Small intestine (tissue), 7 donors: ENCODE results near the gene DCDC2C. TPM values are rescaled to one million over a fixed set of nuclear protein-coding genes. Genes with fewer than 3 reads are reported as not detected.

Source experiments
- DNase-seq, 2 donors: peaks; one replicate each; pipeline versions ENCODE4 v3.0.0 to v3.0.0-alpha.2; 2013
- FAIRE-seq: peaks from 2 replicates; lab custom pipeline; 2012; peaks lifted over from hg19 to GRCh38; lab: Jason Lieb, UNC
- H3K27ac ChIP-seq, 3 donors: one replicate each; pipeline ENCODE4 v1.5.1; 2013; ENCODE audit warnings: low read length in 2 of 3, mild to moderate bottlenecking in 2 of 3, control low read depth in 1 of 3, inconsistent platforms in 1 of 3, low read depth in 1 of 3, moderate library complexity in 1 of 3
- H3K27me3 ChIP-seq, 3 donors: one replicate each; pipeline ENCODE4 v1.6.1; 2013; ENCODE audit warnings: low read length in 3 of 3, inconsistent platforms in 1 of 3; ENCODE audit not compliant: control insufficient read depth in 3 of 3, insufficient read depth in 3 of 3
- H3K36me3 ChIP-seq, 3 donors: one replicate each; pipeline ENCODE4 v1.6.1; 2013; ENCODE audit warnings: low read length in 3 of 3, inconsistent platforms in 1 of 3, low read depth in 1 of 3, mild to moderate bottlenecking in 1 of 3, moderate library complexity in 1 of 3; ENCODE audit not compliant: control insufficient read depth in 3 of 3, insufficient read depth in 2 of 3
- H3K4me1 ChIP-seq, 3 donors: one replicate each; pipeline ENCODE4 v1.6.1; 2013; ENCODE audit warnings: low read length in 2 of 3, inconsistent platforms in 1 of 3, low read depth in 1 of 3, mild to moderate bottlenecking in 1 of 3, moderate library complexity in 1 of 3; ENCODE audit not compliant: control insufficient read depth in 3 of 3, insufficient read depth in 2 of 3
- H3K4me3 ChIP-seq, 3 donors: one replicate each; pipeline ENCODE4 v1.5.1; 2013; ENCODE audit warnings: low read length in 3 of 3, control low read depth in 1 of 3, inconsistent platforms in 1 of 3, low read depth in 1 of 3, mild to moderate bottlenecking in 1 of 3, moderate library complexity in 1 of 3
- H3K9me3 ChIP-seq, 2 donors: one replicate each; pipeline ENCODE4 v1.6.1; 2013; ENCODE audit warnings: low read depth in 1 of 2, low read length in 1 of 2; ENCODE audit not compliant: control insufficient read depth in 2 of 2, insufficient read depth in 1 of 2
- WGBS, 3 donors: extraction: QIAGEN DNeasy Blood & Tissue Kit; methylation state at CpG; one replicate each; pipeline ENCODE4 v1.1.7; 2013; 5-methylcytosine and 5-hydroxymethylcytosine counted together
- polyA plus RNA-seq, 4 donors: library from polyadenylated mRNA; stranded (reverse) in 3 of 4; unstranded in 1 of 4; fragments of 200-250 nt in 3 of 4; fragments of 120-200 nt in 1 of 4; gene quantifications; one replicate each; pipeline versions ENCODE4 v1.2.1 to v1.2.3, GENCODE V29; 2013
- donor health status: healthy with polysubstance abuse.
- donor health status: control.
- donor health status: control.
- donor health status: Bipolar disorder and iron deficiency.
- donor health status: healthy.

DCDC2C gene
- polyA plus RNA-seq, 4 donors: not detected

DNA sequence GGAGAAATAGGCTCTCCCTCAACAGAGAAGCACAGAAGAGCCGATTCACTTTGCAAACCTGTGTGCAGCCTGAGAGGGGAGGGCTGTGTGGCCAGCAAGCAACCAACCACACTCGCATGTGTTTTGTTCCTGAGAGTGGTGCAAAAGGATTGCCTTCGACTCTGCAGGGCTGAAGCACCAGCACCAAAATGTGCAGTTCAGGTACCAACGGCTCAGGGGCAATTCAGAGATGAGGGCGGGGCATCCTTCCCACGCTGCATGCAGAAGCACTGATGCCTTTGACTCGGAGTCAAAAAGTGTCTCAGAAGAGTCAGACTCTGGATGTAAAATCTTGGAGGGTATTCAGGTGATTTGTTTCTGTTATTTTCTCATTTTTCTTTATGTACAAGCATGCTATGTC, 55.5 kb downstream of the DCDC2C start:
- no peak for FAIRE-seq

DNA sequence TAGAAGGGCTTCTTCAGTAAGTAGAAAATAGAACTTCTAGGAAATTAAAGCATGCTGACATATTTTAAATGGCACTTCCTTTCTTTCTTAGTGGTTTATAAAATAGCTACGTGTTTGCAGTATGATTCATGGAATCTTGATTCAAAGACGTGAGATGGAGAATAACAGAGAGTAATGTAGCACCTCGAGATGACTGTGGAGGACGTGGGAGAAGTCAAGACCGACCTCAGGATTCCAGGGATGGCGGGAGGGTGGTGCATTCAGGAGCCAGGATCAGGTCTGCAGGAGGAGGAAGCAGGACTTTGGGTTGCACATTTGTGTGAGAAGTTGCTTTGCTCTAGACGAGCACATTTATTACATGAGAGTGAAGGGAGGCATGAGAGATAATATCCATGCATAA, 56.0 kb downstream of the DCDC2C start:
- no peak for DNase-seq
- Histone ChIP-seq H3K27ac (no peak overlapping the region), H3K4me1 (no peaks in the 10 kb centered on the region), H3K9me3 (peaks cover 0 to 3% of the 10 kb centered on the region in 2 donors), H3K4me3 (no peak overlapping the region), H3K36me3 (no peaks in the 10 kb centered on the region), H3K27me3 (no peaks in the 10 kb centered on the region)
- FAIRE-seq: no peak
- WGBS, 3 donors: 62 to 70% (median 63%) methylated on average over 7 of the region's 7 CpGs

More for the DNA sequence above, 55.5 kb downstream of the DCDC2C start:
- Histone ChIP-seq H3K36me3 (no peaks in the 10 kb centered on the region), H3K4me3 (no peak overlapping the region), H3K4me1 (no peaks in the 10 kb centered on the region), H3K27me3 (no peaks in the 10 kb centered on the region), H3K9me3 (peaks cover 0 to 3% of the 10 kb centered on the region in 2 donors), H3K27ac (no peak overlapping the region)
- no peak for DNase-seq
- WGBS, 3 donors: 55 to 74% (median 67%) methylated on average over 7 of the region's 7 CpGs

DNA sequence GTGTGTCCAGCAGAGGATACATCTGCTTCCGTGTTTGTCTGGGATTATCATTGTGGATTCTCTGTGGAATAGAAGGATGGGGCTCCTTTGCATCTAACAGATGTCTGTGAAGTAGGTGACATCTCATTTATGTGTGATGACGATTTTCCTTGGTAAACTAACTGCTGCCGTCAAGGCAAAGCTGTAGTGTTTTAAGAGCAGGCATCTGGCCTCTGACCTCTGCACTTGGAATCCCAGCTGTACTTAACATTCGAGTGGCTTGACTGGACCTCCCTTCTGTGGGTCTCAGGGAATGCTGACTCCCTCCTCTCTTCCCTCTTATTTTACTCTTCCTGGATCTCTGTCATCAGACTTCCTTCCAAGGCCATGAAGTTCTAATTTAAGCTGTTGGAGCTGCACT, 56.4 kb downstream of the DCDC2C start:
- H3K27ac ChIP-seq: no peak overlapping the region
- no peaks in the 10 kb centered on the region for H3K27me3 ChIP-seq
- H3K4me1 ChIP-seq: no peaks in the 10 kb centered on the region
- H3K9me3 ChIP-seq: peaks cover 0 to 3% of the 10 kb centered on the region in 2 donors
- DNase-seq: no peak
- H3K36me3 ChIP-seq: no peaks in the 10 kb centered on the region
- no peak for FAIRE-seq
- 52 to 77% (median 57%) methylated on average over 4 of the region's 4 CpGs for WGBS, 3 donors
- no peak overlapping the region for H3K4me3 ChIP-seq

DNA sequence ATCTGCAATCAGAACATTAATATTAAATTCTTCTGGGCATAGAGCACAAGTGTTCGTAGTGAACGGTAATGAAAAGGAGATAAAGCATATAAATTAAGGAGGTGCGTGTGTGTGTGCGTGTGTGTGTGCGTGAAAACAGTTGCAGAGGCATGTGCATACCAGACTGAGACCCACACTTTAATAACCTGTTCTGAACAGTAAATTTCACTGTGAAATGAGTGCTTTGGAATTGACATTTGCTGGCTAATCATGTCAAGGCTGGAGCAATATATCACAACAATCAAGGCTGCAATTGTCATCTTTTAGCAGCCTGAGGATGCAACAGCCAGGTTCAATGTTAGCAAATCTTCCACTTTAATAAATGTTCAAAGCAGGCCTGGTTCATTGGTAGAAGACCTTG, 57.9 kb downstream of the DCDC2C start:
- no peak for FAIRE-seq
- Histone ChIP-seq H3K4me3 (no peak overlapping the region), H3K27ac (no peak overlapping the region), H3K4me1 (no peaks in the 10 kb centered on the region), H3K9me3 (peaks cover 0 to 3% of the 10 kb centered on the region in 2 donors), H3K36me3 (no peaks in the 10 kb centered on the region), H3K27me3 (no peaks in the 10 kb centered on the region)
- no peak for DNase-seq
- WGBS, 3 donors: 86 to 93% (median 88%) methylated on average over 5 of the region's 5 CpGs

DNA sequence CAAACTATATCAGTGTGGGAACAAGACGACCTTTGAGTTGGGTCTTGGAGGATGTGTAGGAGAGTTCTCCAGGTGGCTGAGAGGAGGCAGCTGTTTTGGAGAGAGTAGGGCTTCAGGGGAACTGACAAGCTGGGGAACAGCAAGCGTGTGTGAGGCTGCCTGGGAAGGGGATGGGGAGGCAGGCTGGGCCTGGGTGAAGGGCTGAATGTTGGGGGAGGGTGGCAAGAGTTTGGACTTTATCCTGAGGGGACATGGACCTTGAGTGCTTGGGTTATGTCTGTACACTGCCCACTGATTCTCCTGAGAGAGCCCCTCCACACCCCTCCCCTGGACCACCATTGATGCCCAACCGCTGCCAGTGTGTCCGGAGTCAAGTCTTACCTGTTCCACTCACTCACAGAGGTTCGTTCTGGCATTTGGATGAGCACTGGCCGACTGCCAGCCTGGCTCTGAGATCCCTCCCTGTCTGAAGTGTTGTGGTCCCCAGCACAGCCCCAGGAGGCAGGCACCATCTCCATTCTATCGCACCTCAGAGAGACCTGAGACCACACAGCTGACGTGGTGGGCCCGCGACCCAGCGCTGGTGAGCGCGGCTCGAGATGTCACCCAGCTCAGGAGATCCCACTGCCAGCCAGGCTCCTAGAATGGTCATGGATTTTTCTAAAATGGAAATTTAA, 59.5 kb downstream of the DCDC2C start:
- H3K9me3 ChIP-seq: peaks cover 0 to 3% of the 10 kb centered on the region in 2 donors
- no peaks in the 10 kb centered on the region for H3K4me1 ChIP-seq
- DNase-seq (no peak), FAIRE-seq (no peak)
- no peak overlapping the region for H3K4me3 ChIP-seq
- no peak overlapping the region for H3K27ac ChIP-seq
- H3K36me3 ChIP-seq: no peaks in the 10 kb centered on the region
- 83 to 90% (median 87%) methylated on average over 14 of the region's 14 CpGs for WGBS, 3 donors
- no peaks in the 10 kb centered on the region for H3K27me3 ChIP-seq

DNA sequence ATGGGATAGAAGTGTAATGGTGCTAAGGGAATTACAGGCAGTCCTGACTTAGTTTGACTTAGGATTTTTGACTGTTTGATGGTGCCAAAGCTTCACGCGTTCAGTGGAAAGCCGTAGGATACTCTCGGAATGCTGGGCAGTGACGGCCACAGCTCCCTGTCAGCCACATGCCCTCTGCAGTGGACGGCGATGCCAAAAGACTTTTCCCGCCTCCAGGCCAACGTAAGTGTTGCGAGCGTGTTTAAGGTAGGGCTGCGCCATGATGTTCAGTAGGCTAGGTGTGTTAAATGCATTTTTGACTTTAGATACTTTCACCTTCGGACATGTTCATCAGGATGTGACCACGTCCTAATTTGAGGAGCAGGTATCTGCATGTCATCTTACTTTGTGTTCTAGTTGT, 63.4 kb downstream of the DCDC2C start:
- no peak for FAIRE-seq

DNA sequence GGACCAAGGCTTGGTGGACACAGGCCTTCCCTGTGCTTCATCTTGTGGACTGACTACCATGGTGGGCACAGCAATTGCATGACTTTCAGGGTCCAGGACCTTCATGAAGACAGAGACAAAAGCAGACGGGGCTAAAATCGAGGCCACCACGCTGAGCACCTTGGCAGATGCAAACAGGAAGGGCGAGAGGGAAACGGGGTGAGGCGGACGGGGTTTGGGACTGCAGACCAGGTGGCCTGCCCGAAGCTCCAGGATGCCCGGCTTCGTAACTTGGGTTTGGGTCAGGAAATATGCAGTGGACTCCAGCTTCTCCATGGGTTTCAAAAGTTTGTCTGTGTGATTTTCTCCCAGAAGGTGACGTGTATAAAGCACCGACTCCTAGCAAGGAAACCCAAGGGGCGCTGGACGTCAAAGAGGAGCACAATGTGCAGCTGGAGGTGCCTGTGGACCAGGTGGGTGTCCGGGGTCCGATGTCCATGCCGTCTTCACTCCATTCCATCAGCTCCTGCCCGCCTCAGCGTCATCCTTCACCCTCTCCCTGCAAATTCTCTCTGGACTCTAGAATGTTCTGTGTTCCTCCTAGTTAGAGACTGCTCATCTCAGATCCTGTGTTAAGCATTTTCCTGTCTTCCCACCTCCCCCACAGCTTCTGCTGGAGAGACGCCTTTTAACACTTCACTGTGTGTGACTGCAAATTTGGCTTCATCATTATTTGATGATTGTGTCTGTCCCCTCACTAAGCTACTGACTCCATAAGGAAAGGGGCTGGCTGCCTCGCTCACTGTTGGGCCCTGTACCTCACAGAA, 65.8 kb downstream of the DCDC2C start:
- Histone ChIP-seq H3K36me3 (no peaks in the 10 kb centered on the region), H3K4me1 (no peaks in the 10 kb centered on the region), H3K27me3 (peaks cover 0 to 2% (median 0%) of the 10 kb centered on the region in 3 donors), H3K27ac (no peak overlapping the region), H3K4me3 (no peak overlapping the region), H3K9me3 (no peaks in the 10 kb centered on the region)
- DNase-seq (no peak), FAIRE-seq (no peak)
- 86 to 91% (median 88%) methylated on average over 20 to 21 of the region's 21 CpGs for WGBS, 3 donors

More for the DNA sequence above, 63.4 kb downstream of the DCDC2C start:
- H3K4me1 ChIP-seq: no peaks in the 10 kb centered on the region
- H3K36me3 ChIP-seq: no peaks in the 10 kb centered on the region
- H3K27me3 ChIP-seq: no peaks in the 10 kb centered on the region
- no peak for DNase-seq
- H3K9me3 ChIP-seq: peaks cover 0 to 3% of the 10 kb centered on the region in 2 donors
- H3K4me3 ChIP-seq: no peak overlapping the region
- no peak overlapping the region for H3K27ac ChIP-seq
- 87 to 93% (median 91%) methylated on average over 14 of the region's 14 CpGs for WGBS, 3 donors

DNA sequence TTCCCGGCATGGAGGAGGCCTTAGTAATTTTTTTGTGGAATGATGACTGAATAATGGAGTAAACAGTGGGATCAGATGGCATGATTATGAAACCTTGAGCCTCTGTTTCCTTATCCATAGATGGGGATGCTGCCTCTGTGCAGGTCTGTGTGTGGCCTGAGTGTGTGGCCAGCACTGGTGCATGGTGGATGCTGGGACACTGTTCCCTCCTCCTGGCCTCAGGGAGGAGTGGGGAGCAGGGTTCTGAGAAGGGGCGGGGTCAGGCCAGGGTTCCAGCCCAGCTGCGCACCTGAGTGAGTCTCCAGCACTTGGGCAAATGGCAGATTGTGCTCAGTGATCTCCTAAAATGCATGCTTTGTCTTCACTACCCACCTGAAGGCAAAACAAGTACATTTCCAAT, 66.4 kb downstream of the DCDC2C start:
- Histone ChIP-seq H3K36me3 (no peaks in the 10 kb centered on the region), H3K4me3 (no peak overlapping the region), H3K27me3 (peaks cover 0 to 2% (median 0%) of the 10 kb centered on the region in 3 donors), H3K27ac (no peak overlapping the region), H3K4me1 (no peaks in the 10 kb centered on the region), H3K9me3 (no peaks in the 10 kb centered on the region)
- FAIRE-seq (no peak), DNase-seq (no peak)
- 63 to 79% (median 71%) methylated on average over 3 of the region's 3 CpGs for WGBS, 3 donors
